Measurements from ENCODE around the gene OSBPL2.

DNA sequence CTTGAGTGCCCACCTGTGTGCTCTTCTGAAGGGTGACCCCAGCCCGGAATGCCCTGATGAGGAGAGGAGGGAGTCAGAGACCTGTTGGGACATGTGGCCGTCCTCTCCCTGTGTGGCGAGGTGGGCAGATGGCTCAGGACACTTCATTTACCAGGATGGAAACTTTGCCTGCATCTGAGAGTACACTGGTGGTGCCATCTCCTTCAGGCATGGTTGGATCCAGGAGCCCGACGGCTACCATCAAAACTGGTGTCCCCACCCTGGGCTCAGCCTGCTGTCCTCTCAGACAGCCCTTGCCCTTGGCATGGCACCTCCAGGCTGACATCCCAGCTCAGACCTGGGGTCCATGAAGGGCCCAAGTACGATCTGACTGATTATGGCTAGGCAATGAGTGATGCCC is 7.0 kb upstream of the OSBPL2 start:
- TF ChIP-seq CTCF (IDR thresholded peaks at IDR 0.05) (no peak), POLR2A (IDR thresholded peaks at IDR 0.05) (no peak)
